CD4-positive, alpha-beta T cell treated with Interleukin-10 for 1 hour (primary cell): ENCODE results near the gene KMT5C.
"Not testable (repeated sequence)": the region's sequence is repeated elsewhere in the genome, so short reads cannot be mapped to it uniquely, and the experiment has no call there.

Source experiments
- DNase-seq: peaks from one replicate; pipeline ENCODE4 v3.0.0-alpha.2; 2020

KMT5C gene

GRCh38 chr19:55319785-55320184, 19.9 kb upstream of the KMT5C start:
- DNase-seq, result no peak

- DNase-seq, result no peak
Observed at GRCh38 chr19:55320844-55321419, 18.7 kb upstream of the KMT5C start.

- no peak for DNase-seq
Observed at GRCh38 chr19:55321466-55322137, 18.1 kb upstream of the KMT5C start.

GRCh38 chr19:55322204-55322885, 17.3 kb upstream of the KMT5C start:
- DNase-seq, result no peak

- no peak for DNase-seq
Observed at GRCh38 chr19:55324662-55325061, 15.0 kb upstream of the KMT5C start.

- DNase-seq, result no peak
Observed at GRCh38 chr19:55325172-55325571, 14.5 kb upstream of the KMT5C start, which contains the start of gene TMEM150B. Gene TMEM150B (minus strand): TSS chr19:55325341. CDS start chr19:55321036, 4,305 bp downstream.

GRCh38 chr19:55328774-55329318, 10.8 kb upstream of the KMT5C start:
- DNase-seq, result peak; percentile 44

GRCh38 chr19:55329791-55330190, 9.9 kb upstream of the KMT5C start:
- not testable (repeated sequence) for DNase-seq

GRCh38 chr19:55333870-55334269, 5.8 kb upstream of the KMT5C start:
- DNase-seq, result no peak

- no peak for DNase-seq
Observed at GRCh38 chr19:55336101-55336500, 3.6 kb upstream of the KMT5C start.

- peak; percentile 43 for DNase-seq
Observed at GRCh38 chr19:55339889-55340783, 460 bp downstream of the KMT5C start.

GRCh38 chr19:55340784-55341147, 1.1 kb downstream of the KMT5C start:
- DNase-seq, result no peak

- peak; percentile 64 for DNase-seq
Observed at GRCh38 chr19:55341171-55341588, 1.5 kb downstream of the KMT5C start.

GRCh38 chr19:55341595-55342531, 2.2 kb downstream of the KMT5C start:
- no peak for DNase-seq

- DNase-seq, result no peak
Observed at GRCh38 chr19:55344444-55344843, 4.8 kb downstream of the KMT5C start.

GRCh38 chr19:55345101-55345817, 5.6 kb downstream of the KMT5C start:
- DNase-seq, result no peak

GRCh38 chr19:55345818-55346724, 6.4 kb downstream of the KMT5C start:
- no peak for DNase-seq

GRCh38 chr19:55346725-55347441, 7.2 kb downstream of the KMT5C start:
- no peak for DNase-seq

- DNase-seq, result no peak
Observed at GRCh38 chr19:55347442-55348009, 7.8 kb downstream of the KMT5C start.
